HG03439 (cell line): ENCODE measurements around the gene CHCHD6.

Experiments used
- ATAC-seq: cut with Tn5 transposase; IDR thresholded peaks from one replicate; pipeline ENCODE4 v1.9.1; 2021; ENCODE audit warnings: mild to moderate bottlenecking, moderate library complexity; ENCODE audit not compliant: unreplicated experiment

Gene CHCHD6

GRCh38 chr3:126935756-126936509 lies 231.9 kb downstream of the CHCHD6 start:
- ATAC-seq, result no peak

GRCh38 chr3:126936853-126937425 lies 232.9 kb downstream of the CHCHD6 start:
- ATAC-seq, result no peak

DNA sequence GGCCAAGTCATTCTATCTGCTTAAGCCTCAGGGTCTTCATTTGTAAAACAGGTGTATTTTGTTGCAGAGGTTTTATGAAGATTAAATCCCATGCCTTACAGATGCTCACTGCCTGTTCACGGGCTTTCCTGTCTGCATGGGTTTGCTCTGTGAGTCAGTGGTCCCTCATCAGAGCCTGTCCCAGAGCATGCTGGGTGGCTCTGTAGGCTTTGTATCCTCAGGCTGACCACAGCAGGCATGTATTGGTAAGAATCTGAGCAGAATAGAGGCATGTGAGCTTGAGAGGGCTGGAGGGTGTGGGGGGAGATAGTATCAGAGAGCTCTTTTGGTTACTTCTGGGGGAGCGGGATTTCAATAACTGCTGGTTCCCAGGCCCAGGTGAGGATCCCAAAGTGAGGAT lies 233.5 kb downstream of the CHCHD6 start:
- no peak for ATAC-seq

GRCh38 chr3:126937973-126938372 lies 233.9 kb downstream of the CHCHD6 start:
- no peak for ATAC-seq

- ATAC-seq, result no peak
Measured at GRCh38 chr3:126938520-126939337, 234.7 kb downstream of the CHCHD6 start.

GRCh38 chr3:126939338-126939718 lies 235.3 kb downstream of the CHCHD6 start:
- ATAC-seq, result no peak

- ATAC-seq, result no peak
Measured at GRCh38 chr3:126939733-126940132, 235.7 kb downstream of the CHCHD6 start.

DNA sequence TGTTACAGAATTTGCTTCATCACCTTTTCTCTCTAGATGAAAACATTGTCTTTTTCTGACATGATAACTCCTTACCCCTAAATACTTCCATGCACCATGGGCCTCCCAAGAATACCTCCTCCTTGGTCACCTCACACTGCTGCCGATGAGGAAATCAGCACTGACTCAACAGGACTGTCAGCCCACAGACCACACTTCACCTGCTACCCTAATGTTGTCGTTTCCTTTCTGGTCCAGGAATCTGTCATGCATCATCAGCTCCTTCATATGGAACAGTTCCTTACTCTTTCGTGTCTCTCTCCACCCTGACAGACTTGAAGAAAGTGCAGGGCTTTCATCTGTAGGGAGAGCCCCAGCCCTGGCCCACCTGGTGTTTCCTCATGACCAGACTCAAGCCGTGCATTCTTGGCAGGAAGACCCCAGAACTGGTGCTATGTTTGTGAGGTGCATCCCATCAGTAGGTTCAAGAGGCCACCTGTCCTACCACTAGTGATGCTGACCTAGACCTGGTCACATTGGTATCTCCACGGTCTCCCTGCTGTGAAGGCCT lies 237.8 kb downstream of the CHCHD6 start:
- no peak for ATAC-seq

GRCh38 chr3:126944089-126944965 lies 240.3 kb downstream of the CHCHD6 start:
- no peak for ATAC-seq

DNA sequence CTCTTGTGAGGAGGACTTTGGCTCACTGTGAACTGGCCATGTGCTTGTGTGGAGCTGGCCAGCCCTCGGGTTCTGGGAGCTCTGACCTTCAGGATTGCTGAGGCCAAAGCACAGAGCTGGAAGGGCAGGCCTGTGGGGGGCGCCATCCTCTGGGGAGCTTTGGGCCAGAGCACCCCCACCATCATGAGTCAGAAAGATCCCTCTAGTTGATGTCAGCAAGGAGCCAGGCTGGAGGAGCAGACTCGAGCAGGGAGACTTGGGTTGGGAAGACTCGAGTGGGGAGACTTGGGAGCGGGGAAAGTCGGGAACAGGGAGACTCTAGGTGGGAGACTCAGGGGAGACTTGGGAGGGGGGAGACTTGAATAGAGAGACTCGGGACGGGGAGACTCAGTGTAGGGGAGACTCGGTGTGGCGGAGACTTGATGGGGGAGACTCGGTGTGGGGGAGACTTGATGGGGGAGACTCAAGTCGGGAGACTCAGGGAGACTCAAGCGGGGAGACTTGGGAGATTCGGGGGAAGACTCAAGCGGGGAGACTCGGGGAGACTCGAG lies 241.2 kb downstream of the CHCHD6 start:
- no peak for ATAC-seq

DNA sequence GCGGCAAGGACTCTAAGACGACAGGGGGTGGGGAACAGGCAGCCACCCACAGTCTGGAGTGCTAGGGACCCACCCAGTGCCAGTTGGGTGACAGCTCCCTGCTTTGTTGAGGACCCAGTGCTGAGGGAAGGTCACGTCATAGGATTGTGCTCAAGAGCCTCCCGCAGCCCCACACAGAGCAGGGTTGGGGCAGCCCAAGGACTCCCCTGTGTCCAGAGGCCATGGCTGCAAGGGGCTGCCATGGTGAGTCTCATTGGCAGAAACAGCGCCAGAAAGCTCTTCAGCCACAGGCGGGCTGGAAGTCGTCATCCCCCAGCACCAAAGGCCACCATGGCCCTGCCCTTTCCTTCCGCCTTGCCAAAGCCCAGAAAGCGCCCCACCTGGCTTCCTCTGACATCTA lies 241.9 kb downstream of the CHCHD6 start:
- no peak for ATAC-seq

DNA sequence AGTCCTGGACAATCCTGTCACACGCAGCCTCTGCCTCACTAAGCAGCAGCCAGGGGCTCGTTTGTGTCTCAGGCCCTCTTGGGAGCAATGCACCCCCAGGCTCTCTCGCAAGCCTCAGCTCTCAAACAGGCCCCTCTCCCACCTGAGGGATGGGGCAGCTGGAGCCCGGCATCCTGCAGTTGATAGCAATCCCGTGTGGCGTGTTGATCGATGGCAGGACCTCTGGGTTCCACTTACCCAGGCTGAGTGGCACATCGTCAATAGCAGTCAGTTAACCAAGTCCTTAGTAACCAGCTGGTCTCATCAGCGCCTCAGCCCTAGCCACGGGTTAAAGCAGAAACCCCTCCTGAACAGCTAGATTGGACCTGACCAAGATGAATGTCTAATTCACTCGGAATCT lies 242.4 kb downstream of the CHCHD6 start:
- ATAC-seq, result no peak

DNA sequence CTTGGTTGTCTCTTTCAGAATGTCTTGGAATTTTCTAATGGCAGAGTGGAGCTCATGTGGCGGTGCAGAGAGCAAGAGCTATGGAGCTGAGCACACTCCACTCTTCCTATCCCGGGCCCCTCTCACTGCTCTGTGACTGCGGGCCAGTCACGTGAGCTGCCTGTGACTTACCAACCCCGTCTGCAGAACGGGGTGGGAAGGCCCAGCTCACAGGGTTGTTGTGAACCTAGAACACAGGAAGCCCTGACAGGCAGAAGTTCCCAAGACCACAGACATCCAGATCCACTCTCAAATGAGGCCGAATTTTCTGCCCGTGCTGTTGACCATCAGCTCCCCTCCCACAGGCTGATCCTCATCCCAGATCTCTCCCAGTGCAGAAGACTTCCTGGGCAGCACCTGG lies 243.4 kb downstream of the CHCHD6 start:
- ATAC-seq, result no peak

DNA sequence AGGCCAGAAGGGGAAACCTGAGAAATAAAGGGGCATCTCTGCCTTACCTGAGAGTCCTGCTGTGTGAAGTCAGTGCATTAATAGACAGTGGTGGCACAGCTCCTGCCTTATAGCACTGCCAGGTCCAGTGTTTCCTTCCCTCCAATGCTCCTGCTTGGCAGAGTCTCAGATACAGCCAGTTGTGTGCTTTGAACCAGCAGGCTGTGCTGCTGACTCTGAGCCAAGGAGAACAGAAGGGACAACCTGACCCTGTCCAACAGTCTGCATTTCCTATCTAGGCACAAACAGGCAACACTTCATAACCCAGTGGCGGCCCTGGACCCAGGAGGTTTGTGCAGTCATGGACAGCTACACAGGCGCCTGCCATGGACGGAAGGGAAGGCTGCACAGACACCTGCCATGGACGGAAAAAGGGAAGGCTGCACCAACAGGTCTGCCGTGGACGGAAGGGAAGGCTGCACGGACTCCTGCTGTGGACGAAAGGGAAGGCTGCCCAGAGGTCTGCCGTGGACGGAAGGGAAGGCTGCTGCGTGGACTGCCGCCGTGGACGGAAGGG lies 245.0 kb downstream of the CHCHD6 start:
- ATAC-seq, result no peak

DNA sequence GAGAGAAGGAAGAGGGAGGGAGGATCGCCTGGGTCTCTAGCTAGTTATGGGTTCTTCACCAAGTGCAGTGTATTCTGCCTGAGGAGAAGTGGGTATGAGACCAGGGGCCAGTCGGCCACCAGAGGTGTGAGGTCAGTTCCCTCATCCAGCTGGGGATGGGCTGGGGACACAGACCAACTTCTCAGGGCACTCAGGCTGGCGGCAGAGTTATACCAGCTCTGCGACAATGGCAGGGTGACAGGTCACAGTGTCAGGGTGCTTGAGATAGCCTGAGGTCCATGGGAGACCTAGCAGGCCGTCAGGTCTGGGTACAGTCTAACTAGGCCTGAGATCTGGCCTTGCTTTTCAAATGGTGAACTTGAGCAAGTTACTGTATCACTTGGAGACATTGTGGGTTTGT lies 247.5 kb downstream of the CHCHD6 start:
- ATAC-seq, result no peak

DNA sequence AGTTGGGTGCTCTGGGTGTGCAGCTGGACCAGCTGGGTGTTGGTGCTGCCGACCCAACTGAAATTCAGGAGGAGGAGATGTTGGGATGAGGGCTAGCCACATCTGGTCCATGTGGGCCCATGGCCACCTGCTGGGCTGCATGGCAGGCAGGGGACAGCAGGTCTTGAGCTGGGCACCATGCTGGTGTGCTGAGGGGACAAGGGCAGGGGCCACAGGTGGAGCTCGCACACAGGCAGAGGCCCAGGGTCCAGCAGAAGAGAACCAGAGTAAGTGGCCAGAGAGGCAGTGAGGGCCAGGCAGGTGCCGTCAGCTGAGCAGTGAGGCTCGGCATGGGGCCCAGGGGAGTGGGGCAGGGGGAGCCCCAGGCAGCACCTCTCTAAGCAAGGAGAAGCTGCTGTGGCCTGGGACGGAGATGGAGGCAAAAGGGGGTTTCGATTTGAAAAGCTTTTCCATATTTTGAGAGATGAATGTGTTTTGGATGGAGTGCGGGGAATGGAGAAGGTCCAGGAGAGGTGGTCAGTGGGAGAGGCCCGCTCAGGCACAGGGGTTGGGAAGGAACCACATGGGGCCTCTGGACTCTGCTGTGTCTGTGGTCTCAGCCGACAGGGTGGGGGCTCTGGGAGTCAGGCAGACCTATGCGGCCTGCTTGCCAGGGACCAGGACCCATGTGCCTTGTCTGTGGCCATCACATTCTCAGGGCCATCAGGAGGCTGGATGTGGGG lies 248.4 kb downstream of the CHCHD6 start:
- no peak for ATAC-seq

DNA sequence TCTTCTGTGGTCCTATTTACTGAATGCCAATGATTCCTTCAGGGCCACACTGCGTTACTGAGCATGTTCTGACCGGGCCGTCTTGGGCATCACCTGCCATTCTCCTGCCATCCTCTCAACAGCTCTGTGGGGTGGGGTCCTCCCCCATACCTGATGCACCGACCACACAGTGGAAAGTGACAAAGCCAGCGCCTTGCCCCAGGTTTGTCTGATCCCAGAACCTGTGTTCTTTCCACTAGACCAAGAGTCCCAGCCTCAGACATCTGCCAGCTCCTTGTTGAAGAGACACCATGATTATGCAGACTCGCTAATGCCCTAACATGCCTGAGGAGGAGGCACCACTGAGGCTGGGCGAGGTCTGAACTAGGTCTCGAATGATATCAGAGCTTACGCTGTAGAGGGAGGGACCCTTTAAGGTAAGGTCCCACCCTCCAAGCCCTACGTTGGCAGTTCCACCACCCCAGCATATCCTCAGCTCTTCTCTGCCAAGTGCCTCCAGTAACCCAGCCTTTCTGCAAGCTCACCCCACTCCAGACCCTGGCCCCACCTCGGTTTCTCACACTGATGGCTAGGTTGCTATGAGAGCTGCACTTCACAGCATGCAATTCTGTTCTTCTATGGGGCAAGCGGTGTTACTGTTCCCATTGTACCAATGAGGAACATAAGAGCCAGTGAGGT lies 249.1 kb downstream of the CHCHD6 start:
- ATAC-seq, result no peak

GRCh38 chr3:126954141-126954842 lies 250.3 kb downstream of the CHCHD6 start:
- ATAC-seq, result peak; percentile 66
